ENCODE data around the gene C22orf15. TPM values are rescaled to one million over a fixed set of nuclear protein-coding genes. Genes with fewer than 3 reads are reported as not detected.
A peak's percentile ranks its signal among the peaks of the same experiment; 100 is the strongest.

The C22orf15 gene
- total and polyA plus RNA-seq, 9 of the 15 experiments (the other 6 are each of a cell fraction or from before 2014, with no cell fraction given): 0.07 TPM; not detected in 8

GRCh38 chr22:23793326-23793725, 30.5 kb downstream of the C22orf15 start:
- POLR2A ChIA-PET: no interaction called here
- Histone ChIP-seq H3K36me3 (ENCODE audit: control insufficient read depth, insufficient read depth, low read length) (peaks cover 62% of the 10 kb centered on the region), H3K4me1 (replicated peaks in 1 of 2; ENCODE audit: control insufficient read depth in 2 of 2, insufficient read depth in 2 of 2, low read length in 2 of 2) (peaks cover 4% of the 10 kb centered on the region in 2 experiments; a peak in 1 of 5 replicates), H4K20me1 (replicated peaks; ENCODE audit: control insufficient read depth, insufficient read depth, low read length) (0 out of 2 replicates have a peak, but pooled peaks cover 4% of the 10 kb centered on the region), H2AFZ (ENCODE audit: low read depth, low read length) (no peak overlapping the region), H3K79me2 (ENCODE audit: control insufficient read depth, insufficient read depth, low read length) (peaks cover 33% of the 10 kb centered on the region), H3K4me2 (ENCODE audit: insufficient read depth, low read length) (no peak overlapping the region), H3K9me1 (ENCODE audit: control insufficient read depth, insufficient read depth, low read length) (no peaks in the 10 kb centered on the region), H3K27ac (ENCODE audit: extremely low read depth, low read depth, low read length) (no peak overlapping the region), H3K9ac (ENCODE audit: insufficient read depth in 1 of 2, low read depth in 2 of 2, low read length in 2 of 2) (no peak overlapping the region), H3K27me3 (ENCODE audit: control insufficient read depth in 2 of 2, insufficient read depth in 2 of 2, low read length in 2 of 2) (no peaks in the 10 kb centered on the region), H3K9me3 (replicated peaks; ENCODE audit: control insufficient read depth, insufficient read depth, low read depth, low read length) (no peaks in the 10 kb centered on the region), H3K4me3 (no peak overlapping the region)
- no peak for ATAC-seq
- CTCF ChIA-PET (ENCODE audit: low intra/inter-chr PET ratio): no interaction called here
- WGBS (ENCODE audit: insufficient coverage, low coverage, missing lambda C conversion rate): 93% methylated on average over 8 of the region's 8 CpGs
- BruUV-seq (replicated peaks): no TSS peak
- TF ChIP-seq ZBTB33 (CRISPR knock-in tag; IDR thresholded peaks at IDR 0.05) (peak; percentile 89; the same call in 1 of the 2 replicates), MCM2 (IDR thresholded peaks at IDR 0.05; ENCODE audit: low read depth) (no peak)
- no peak for DNase-seq (ENCODE audit: extremely low read depth in 1 of 4, low spot score in 3 of 4)
- FAIRE-seq: no peak
- intact Hi-C loops (cut with micrococcal nuclease): no loop called here
- in situ Hi-C loops (cut with MboI): no loop called here

GRCh38 chr22:23796461-23796860, 33.7 kb downstream of the C22orf15 start:
- ChIA-PET POLR2A (no interaction called here), CTCF (ENCODE audit: low intra/inter-chr PET ratio) (no interaction called here)
- no peak for ATAC-seq
- in situ Hi-C loops (cut with MboI) (no loop called here), intact Hi-C loops (cut with micrococcal nuclease) (no loop called here)
- Histone ChIP-seq H3K27ac (ENCODE audit: extremely low read depth, low read depth, low read length) (no peak overlapping the region), H3K79me2 (ENCODE audit: control insufficient read depth, insufficient read depth, low read length) (peaks cover 6% of the 10 kb centered on the region; the same call in 1 of the 3 replicates), H3K36me3 (ENCODE audit: control insufficient read depth, insufficient read depth, low read length) (peaks cover 62% of the 10 kb centered on the region), H3K9me3 (replicated peaks; ENCODE audit: control insufficient read depth, insufficient read depth, low read depth, low read length) (no peaks in the 10 kb centered on the region), H3K4me2 (ENCODE audit: insufficient read depth, low read length) (no peak overlapping the region), H3K4me1 (replicated peaks in 1 of 2; ENCODE audit: control insufficient read depth in 2 of 2, insufficient read depth in 2 of 2, low read length in 2 of 2) (no peaks in the 10 kb centered on the region; a peak in 1 of 5 replicates), H2AFZ (ENCODE audit: low read depth, low read length) (no peak overlapping the region), H4K20me1 (replicated peaks; ENCODE audit: control insufficient read depth, insufficient read depth, low read length) (no peaks in the 10 kb centered on the region), H3K27me3 (ENCODE audit: control insufficient read depth in 2 of 2, insufficient read depth in 2 of 2, low read length in 2 of 2) (no peaks in the 10 kb centered on the region), H3K9me1 (ENCODE audit: control insufficient read depth, insufficient read depth, low read length) (no peaks in the 10 kb centered on the region), H3K4me3 (no peak overlapping the region), H3K9ac (ENCODE audit: insufficient read depth in 1 of 2, low read depth in 2 of 2, low read length in 2 of 2) (no peak overlapping the region)
- no peak for FAIRE-seq
- no TSS peak for BruUV-seq (replicated peaks)
- no peak for TF ChIP-seq ATF1 (CRISPR knock-in tag; IDR thresholded peaks at IDR 0.05)
- no peak for TF ChIP-seq ATF1 (tag; IDR thresholded peaks at IDR 0.05)
- TF ChIP-seq CSDE1 (IDR thresholded peaks at IDR 0.05): no peak
- DNase-seq (ENCODE audit: extremely low read depth in 1 of 4, low spot score in 3 of 4): no peak
- WGBS (ENCODE audit: insufficient coverage, low coverage, missing lambda C conversion rate): 100% methylated on average over 4 of the region's 5 CpGs
